Activated CD8-positive, alpha-beta T cell treated with anti-CD3 and anti-CD28 coated beads, Interleukin-2, amount 10 ng/mL, durations not matched to agents 7 days and 5 days (primary cell): ENCODE results near the gene SSRP1. TPM values are rescaled to one million over a fixed set of nuclear protein-coding genes. Genes with fewer than 3 reads are reported as not detected.
"Not testable (repeated sequence)": the region's sequence is repeated elsewhere in the genome, so short reads cannot be mapped to it uniquely, and the experiment has no call there.

Source experiments
- ATAC-seq: fragments of 150-1000 bp; cut with Tn5 transposase; one replicate; pipeline ENCODE4 v1.10.0; 2021; ENCODE audit warnings: moderate library complexity
- CTCF ChIA-PET: fragments of 350-600 bp; sonication (Branson Sonifier 250); formaldehyde crosslinking; loops from one replicate; lab custom pipeline; 2021; ENCODE audit warnings: antibody characterized with exemption; lab: Charles Lee
- POLR2A ChIA-PET: fragments of 350-600 bp; sonication (Branson Sonifier 250); formaldehyde crosslinking; loops from one replicate; lab custom pipeline; 2021; ENCODE audit warnings: antibody characterized with exemption; lab: Charles Lee
- DNase-seq: peaks from one replicate; pipeline ENCODE4 v3.0.0-alpha.2; 2020
- H3K27ac Mint-ChIP-seq: one replicate; pipeline ENCODE4 v1.8.0; 2021; ENCODE audit warnings: mild to moderate bottlenecking, mixed read lengths
- H3K27me3 Mint-ChIP-seq: one replicate; pipeline ENCODE4 v1.8.0; 2021; ENCODE audit warnings: low read depth, mixed read lengths
- H3K36me3 Mint-ChIP-seq: one replicate; pipeline ENCODE4 v1.8.0; 2021; ENCODE audit warnings: low read depth, mixed read lengths
- H3K4me1 Mint-ChIP-seq: one replicate; pipeline ENCODE4 v1.8.0; 2021; ENCODE audit warnings: low read depth, mixed read lengths
- H3K4me3 Mint-ChIP-seq: one replicate; pipeline ENCODE4 v1.8.0; 2021; ENCODE audit warnings: mild to moderate bottlenecking, mixed read lengths
- H3K9me3 Mint-ChIP-seq: one replicate; pipeline ENCODE4 v1.8.0; 2022; ENCODE audit warnings: mixed read lengths; ENCODE audit not compliant: insufficient read depth
- total RNA-seq, 2 experiments: library from RNA; stranded (reverse); gene quantifications; one replicate each; pipeline ENCODE4 v1.2.3, GENCODE V29; 2021

Gene SSRP1
- total RNA-seq, 2 experiments from 2014 or later = 185 to 191 TPM

DNA sequence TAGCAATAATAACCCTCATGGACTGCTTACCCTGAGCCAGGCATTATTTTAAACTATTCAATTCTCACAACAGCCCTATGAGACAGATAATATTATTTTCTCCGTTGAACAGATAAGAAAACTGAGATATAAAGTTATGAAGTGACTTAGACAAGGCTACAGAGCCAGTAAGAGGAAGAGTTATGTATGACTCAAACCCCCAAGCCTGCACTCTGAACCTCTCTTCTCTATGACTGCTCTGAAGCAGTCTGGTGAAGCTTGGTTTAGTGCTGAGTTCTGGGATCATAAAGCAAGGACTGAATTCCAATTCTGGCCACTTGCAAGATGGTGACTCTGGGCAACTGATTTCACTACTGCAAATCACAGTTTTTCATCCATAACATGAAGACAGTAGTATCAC is 45.4 kb downstream of the SSRP1 start:
- no peaks in the 10 kb centered on the region for H3K4me1 Mint-ChIP-seq
- no peaks in the 10 kb centered on the region for H3K36me3 Mint-ChIP-seq
- peaks cover 11% of the 10 kb centered on the region for H3K27me3 Mint-ChIP-seq
- H3K4me3 Mint-ChIP-seq = no peak overlapping the region
- CTCF ChIA-PET = no interaction called here
- H3K27ac Mint-ChIP-seq = no peak overlapping the region
- no peak for ATAC-seq
- DNase-seq = no peak
- no peaks in the 10 kb centered on the region for H3K9me3 Mint-ChIP-seq
- POLR2A ChIA-PET = interaction anchor here (0.6 kb wide), 1 partner anchor 8 kb away, joined by 3 read pairs; no protein-coding TSS in a partner anchor

DNA sequence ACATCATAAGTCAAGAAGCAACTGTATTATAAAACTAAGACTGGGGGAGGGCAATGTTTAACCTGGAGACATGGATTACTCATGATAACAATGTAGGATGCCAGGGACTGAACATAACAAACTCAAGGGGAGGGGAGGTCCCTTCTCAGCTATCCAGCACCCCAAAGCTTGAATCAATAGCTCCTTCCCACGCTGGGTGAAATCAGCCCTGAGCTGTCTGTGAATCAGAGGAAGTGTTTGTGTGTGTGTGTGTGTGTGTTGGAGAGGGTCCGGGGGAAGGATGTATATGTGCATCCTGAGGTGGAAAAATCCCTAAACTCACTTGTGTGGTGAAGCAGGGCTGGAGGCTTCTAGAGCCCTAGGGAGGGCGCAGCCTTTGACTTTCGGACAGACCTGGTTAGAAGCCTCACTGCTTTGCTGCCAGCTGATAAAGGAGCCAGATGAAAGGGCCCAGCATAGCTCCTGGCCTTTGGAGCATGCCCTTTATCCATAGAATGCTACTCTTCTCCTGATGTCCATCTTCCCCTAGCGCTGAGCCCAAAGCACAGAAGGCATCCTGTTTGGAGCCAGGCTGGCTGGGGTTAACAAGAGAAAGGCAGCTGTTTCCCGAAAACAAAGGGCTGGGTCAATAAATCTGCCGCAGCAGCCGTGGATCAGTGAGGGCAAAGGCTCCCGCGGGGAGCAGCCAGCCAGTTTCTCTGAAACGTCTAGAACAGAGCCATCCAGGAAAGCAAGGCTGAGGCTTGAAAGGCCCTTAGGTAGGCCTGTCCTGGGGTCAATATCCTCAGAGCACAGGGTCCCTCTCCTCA is 46.7 kb downstream of the SSRP1 start:
- H3K9me3 Mint-ChIP-seq = no peaks in the 10 kb centered on the region

DNA sequence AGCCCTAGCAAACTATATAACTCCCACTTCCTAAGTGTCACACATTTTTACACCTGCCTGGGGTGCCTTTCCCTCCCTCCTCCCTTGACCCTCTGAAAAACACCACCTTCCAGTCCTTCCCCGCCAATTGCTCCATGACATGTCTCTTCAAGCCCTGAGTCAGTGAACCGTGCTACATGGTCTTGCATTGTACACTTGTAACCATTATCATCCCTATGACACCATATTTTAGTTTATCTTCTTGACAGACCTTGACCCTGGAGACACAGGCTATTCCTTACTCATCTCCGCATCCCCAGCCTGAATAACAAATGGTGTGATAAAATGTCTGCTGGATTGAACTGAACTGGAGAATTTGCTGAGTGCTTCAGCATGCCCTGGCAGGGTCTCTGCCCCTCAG is 47.8 kb downstream of the SSRP1 start:
- Mint-ChIP-seq H3K4me3 (no peak overlapping the region), H3K27me3 (peaks cover 11% of the 10 kb centered on the region), H3K36me3 (no peaks in the 10 kb centered on the region), H3K4me1 (no peaks in the 10 kb centered on the region), H3K9me3 (no peaks in the 10 kb centered on the region), H3K27ac (no peak overlapping the region)
- DNase-seq (no peak), ATAC-seq (no peak)
- ChIA-PET CTCF (no interaction called here), POLR2A (no interaction called here)

More for the DNA sequence above, 46.7 kb downstream of the SSRP1 start:
- CTCF ChIA-PET = interaction anchor here (0.6 kb wide), 1 partner anchor 469 kb away, joined by 3 read pairs; no protein-coding TSS in a partner anchor
- no peaks in the 10 kb centered on the region for H3K4me1 Mint-ChIP-seq
- no peaks in the 10 kb centered on the region for H3K36me3 Mint-ChIP-seq
- H3K4me3 Mint-ChIP-seq = no peak overlapping the region
- peaks cover 11% of the 10 kb centered on the region for H3K27me3 Mint-ChIP-seq
- H3K27ac Mint-ChIP-seq = no peak overlapping the region
- DNase-seq = no peak
- POLR2A ChIA-PET = interaction anchor here (0.6 kb wide), 1 partner anchor 22 kb away, joined by 3 read pairs; no protein-coding TSS in a partner anchor
- no peak for ATAC-seq

DNA sequence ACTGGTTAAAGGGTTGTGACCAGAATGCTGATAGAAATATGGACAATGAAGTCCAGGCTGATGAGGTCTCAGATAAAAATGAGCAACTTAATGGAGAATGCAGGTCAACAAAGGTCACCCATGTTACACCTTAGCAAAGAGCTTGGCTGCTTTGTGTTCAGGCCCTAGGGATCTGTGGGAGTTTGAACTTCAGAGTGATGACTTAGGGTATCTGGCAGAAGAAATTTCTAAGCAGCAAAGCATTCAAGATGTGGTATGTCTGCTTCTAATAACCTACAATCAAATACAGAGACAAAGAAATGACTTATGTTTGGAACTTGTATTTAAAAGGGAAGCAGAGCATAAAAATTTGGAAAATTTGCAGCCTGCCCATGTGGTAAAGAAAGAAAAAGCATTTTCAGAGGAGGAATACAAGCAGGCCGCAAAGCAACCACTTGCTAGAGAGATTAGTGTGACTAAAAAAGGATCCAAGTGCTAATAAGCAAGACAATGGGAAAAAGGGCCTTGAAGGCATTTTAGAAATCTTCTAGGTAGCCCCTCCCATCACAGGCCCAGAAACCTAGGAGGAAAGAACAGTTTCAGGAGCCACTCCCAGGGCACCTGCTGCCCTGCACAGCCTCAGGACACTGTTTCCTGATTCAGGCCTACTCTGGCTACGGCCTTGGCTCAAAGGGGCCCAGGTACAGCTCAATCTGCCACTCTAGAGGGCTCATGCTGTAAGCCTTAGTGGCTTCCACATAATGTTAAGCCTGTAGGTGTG is 52.3 kb downstream of the SSRP1 start:
- DNase-seq (no peak), ATAC-seq (no peak)
- no peak overlapping the region for H3K4me3 Mint-ChIP-seq
- no peaks in the 10 kb centered on the region for H3K4me1 Mint-ChIP-seq
- no peaks in the 10 kb centered on the region for H3K36me3 Mint-ChIP-seq
- POLR2A ChIA-PET = no interaction called here
- no peaks in the 10 kb centered on the region for H3K9me3 Mint-ChIP-seq
- no peak overlapping the region for H3K27ac Mint-ChIP-seq
- CTCF ChIA-PET = no interaction called here
- H3K27me3 Mint-ChIP-seq = peaks cover 14% of the 10 kb centered on the region

DNA sequence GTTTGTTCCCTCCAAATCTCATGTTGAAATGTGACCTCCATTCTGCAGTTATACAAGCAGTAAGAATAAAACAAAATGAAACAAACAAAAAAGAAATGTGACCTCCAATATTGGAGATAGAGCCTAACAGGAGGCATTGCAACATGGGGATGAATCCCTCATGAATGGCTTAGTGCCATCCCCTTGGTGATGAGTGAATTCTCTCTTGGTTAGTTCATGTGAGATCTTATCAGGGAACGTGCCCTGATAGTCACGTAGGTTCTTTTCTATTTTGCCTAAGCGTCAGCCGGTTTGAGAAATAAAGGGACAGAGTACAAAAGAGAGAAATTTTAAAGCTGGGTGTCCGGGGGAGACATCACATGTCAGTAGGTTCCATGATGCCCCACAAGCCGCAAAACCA is 54.1 kb downstream of the SSRP1 start:
- H3K36me3 Mint-ChIP-seq, POLR2A ChIA-PET, H3K9me3 Mint-ChIP-seq, CTCF ChIA-PET, DNase-seq, ATAC-seq, H3K4me1 Mint-ChIP-seq, H3K27ac Mint-ChIP-seq, H3K4me3 Mint-ChIP-seq: not testable (repeated sequence)
- H3K27me3 Mint-ChIP-seq = peaks cover 15% of the 10 kb centered on the region

DNA sequence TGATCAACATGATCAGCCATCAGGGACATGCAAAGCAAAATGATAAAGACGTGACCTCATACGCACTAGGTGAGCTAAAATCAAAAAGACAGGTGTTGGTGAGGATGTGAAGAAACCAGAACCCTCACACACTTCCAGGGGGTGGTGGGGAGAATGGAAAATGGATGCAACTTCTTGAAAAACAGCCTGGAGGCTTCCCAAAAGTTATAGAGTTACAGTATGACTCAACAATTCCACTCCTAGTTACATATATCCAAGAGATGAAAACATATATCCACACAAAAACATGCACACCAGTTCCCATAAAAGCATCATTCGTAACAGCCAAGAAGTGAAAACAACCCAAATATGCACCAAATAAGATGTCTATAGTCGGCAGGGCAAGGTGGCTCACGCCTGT is 56.6 kb downstream of the SSRP1 start:
- no peak for DNase-seq
- Mint-ChIP-seq H3K4me1 (peaks cover 2% of the 10 kb centered on the region), H3K27ac (no peak overlapping the region), H3K36me3 (no peaks in the 10 kb centered on the region), H3K27me3 (peaks cover 17% of the 10 kb centered on the region), H3K9me3 (no peaks in the 10 kb centered on the region), H3K4me3 (no peak overlapping the region)
- ChIA-PET POLR2A (no interaction called here), CTCF (interaction anchor here (0.6 kb wide), 1 partner anchor 54 kb away, joined by 3 read pairs; no protein-coding TSS in a partner anchor)
- no peak for ATAC-seq

DNA sequence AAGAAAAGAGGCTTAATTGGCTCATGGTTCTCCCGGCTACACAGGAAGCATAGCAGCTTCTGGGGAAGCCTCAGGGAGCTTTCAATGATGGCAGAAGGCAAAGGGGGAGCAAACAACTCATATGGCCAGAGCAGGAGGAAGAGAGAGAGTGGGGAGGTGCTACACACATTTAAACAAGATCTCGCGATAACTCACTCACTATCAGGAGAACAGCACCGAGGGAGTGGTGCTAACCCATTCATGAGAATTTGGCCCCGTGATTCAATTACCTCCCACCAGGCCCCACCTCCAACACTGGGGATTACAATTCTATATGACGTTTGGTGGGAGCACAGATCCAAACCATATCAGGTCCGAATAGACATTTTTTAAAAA is 57.0 kb downstream of the SSRP1 start:
- CTCF ChIA-PET = interaction anchor here (0.6 kb wide), 1 partner anchor 54 kb away, joined by 3 read pairs; no protein-coding TSS in a partner anchor
- H3K4me1 Mint-ChIP-seq = peaks cover 2% of the 10 kb centered on the region
- no peaks in the 10 kb centered on the region for H3K9me3 Mint-ChIP-seq
- POLR2A ChIA-PET = no interaction called here
- ATAC-seq (no peak), DNase-seq (no peak)
- no peak overlapping the region for H3K27ac Mint-ChIP-seq
- no peak overlapping the region for H3K4me3 Mint-ChIP-seq
- no peaks in the 10 kb centered on the region for H3K36me3 Mint-ChIP-seq
- H3K27me3 Mint-ChIP-seq = peaks cover 17% of the 10 kb centered on the region

DNA sequence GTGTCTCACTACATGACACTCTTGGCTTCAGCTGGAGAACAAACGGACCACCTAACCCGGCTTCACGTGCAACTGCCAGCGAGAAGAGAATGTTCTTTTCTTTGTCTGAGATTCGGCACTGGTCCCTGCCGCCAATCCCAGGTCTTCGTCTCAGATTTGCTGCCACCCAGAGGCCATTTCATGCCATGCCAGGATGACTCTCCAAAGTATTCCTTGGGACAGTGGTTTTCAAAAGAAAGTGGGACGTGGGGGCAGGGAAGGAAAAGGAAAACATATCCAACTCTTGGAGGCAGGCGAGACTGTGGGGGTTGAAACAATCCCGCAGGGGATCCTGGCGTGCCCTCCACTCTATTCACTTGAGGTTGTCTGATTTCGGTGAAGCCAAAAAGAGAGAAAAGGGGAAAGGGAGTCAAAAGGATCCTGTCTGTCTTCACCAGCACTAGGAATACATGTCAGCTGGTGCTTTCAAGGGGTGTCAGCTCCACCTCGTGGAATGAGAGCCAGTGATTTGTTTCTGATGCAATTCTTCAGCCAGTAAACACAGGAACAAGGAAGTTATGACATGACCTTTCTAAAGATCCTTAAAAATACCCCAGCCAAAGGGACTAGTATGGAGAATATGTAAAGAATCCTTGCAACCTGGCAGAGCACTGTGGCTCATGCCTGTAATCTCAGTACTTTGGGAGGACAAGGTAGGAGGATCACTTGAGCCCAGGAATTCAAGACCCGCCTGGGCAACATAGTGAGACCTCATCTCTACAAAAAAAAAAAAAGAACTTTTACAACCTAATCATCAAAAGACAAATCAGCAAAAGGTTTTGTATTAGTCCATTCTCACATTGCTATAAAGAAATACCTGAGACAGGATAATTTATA is 57.6 kb downstream of the SSRP1 start:
- H3K9me3 Mint-ChIP-seq = no peaks in the 10 kb centered on the region
- H3K27me3 Mint-ChIP-seq = peaks cover 17% of the 10 kb centered on the region

DNA sequence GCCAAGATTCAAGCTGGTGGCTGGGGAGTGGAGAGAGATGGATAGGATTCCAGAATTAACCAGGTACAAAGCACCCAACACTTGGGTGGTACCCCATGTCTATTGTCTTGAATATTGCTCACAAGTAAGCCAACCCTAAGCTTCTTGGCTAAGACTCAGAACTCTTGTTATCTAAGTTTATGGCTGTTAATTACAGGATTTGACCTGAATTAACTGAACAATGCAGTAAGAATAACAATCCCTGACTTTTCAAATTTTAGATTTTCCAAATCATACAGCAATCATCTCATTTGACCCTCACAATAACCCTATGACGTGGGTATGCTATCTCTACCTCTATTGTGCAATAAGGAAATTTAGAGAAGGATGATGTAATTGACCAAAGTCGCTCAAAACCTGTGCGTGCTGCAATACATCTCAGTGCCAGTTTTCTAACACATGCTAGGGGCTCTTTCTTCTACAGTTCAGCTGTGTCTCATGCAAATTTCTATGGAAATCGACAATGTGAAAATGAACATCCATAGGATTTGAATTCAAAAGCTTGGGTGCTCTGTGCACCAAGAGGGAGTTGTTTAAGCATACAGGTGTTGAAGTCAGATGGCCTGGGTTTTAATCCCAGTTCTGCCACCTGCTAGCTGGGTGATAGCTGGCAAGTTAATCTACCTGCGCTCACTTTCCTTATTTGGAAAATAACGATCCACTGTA is 58.6 kb downstream of the SSRP1 start:
- DNase-seq (no peak), ATAC-seq (no peak)
- Mint-ChIP-seq H3K36me3 (no peaks in the 10 kb centered on the region), H3K9me3 (no peaks in the 10 kb centered on the region), H3K4me1 (peaks cover 2% of the 10 kb centered on the region), H3K27me3 (peaks cover 17% of the 10 kb centered on the region), H3K4me3 (no peak overlapping the region), H3K27ac (no peak overlapping the region)
- ChIA-PET POLR2A (no interaction called here), CTCF (interaction anchor here (1.0 to 1.6 kb wide), 4 partner anchors 17 to 183 kb away, joined by 3 to 6 read pairs (median 3); no protein-coding TSS in a partner anchor)

More for the DNA sequence above, 57.6 kb downstream of the SSRP1 start:
- no peak overlapping the region for H3K27ac Mint-ChIP-seq
- peak; percentile 44 for ATAC-seq
- peak; percentile 40 for DNase-seq
- H3K4me1 Mint-ChIP-seq = peaks cover 2% of the 10 kb centered on the region
- CTCF ChIA-PET = interaction anchor here (0.6 to 1.6 kb wide), 4 partner anchors 18 to 55 kb away, joined by 3 to 6 read pairs (median 3); no protein-coding TSS in a partner anchor
- no peak overlapping the region for H3K4me3 Mint-ChIP-seq
- H3K36me3 Mint-ChIP-seq = no peaks in the 10 kb centered on the region
- POLR2A ChIA-PET = no interaction called here

DNA sequence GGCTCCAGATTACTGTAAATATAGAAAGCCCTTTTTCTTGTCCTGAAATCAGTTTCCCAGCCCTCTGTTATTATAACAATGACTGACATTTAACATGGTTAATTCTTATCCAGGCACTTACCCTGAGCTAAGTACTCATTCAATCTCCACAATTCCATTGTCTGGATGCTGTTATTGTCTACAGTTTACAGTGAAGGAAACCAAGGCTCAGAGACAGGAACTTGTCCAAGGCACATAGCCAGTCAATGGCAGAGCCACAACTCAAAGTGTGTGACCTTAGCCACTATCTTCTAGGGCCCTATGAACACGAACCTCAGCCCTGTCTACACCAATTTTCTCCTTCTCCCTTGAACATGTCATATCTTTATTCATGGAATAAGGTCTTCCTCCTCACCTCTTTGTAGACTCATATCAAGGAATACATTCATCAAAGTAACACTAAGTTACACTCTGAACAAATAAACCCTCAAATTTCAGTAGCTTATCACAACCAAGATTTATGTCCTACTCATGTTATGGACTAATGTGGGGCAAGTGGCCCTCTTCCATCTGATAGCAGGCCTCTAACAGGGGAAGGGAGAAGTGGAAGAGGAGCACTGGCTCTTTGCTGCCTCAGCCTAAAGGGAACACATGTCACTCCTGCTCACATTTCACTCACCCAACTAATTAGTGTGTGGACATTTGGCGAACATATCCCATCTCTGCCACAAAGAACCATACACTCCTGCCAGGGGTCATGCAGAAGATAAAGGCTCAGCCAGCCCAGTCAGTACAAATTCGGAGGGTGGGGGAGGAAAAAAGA is 59.3 kb downstream of the SSRP1 start:
- Mint-ChIP-seq H3K4me3 (no peak overlapping the region), H3K9me3 (no peaks in the 10 kb centered on the region), H3K27me3 (peaks cover 17% of the 10 kb centered on the region), H3K27ac (no peak overlapping the region), H3K36me3 (no peaks in the 10 kb centered on the region), H3K4me1 (peaks cover 2% of the 10 kb centered on the region)
- CTCF ChIA-PET = interaction anchor here (1.0 to 1.6 kb wide), 5 partner anchors 17 to 182 kb away, joined by 3 to 6 read pairs (median 3); no protein-coding TSS in a partner anchor
- POLR2A ChIA-PET = no interaction called here
- DNase-seq = no peak
- no peak for ATAC-seq
